Neural cell (in vitro differentiated cells): ENCODE measurements around the gene GADL1.

Experiments used
- POLR2AphosphoS5 ChIP-seq: IDR thresholded peaks from 2 replicates; pipeline ENCODE4 v1.6.1; 2012
- REST ChIP-seq: IDR thresholded peaks from 2 replicates; pipeline ENCODE4 v1.6.1; 2012; ENCODE audit warnings: borderline replicate concordance
- TF ChIP-seq, protein P1 (sequence below): fragments of 450-650 bp; IDR thresholded peaks from 2 replicates; pipeline ENCODE4 v1.5.1; 2014; ENCODE audit warnings: antibody characterized with exemption, mild to moderate bottlenecking, moderate library complexity; ENCODE audit not compliant: poor library complexity, severe bottlenecking

DNA sequence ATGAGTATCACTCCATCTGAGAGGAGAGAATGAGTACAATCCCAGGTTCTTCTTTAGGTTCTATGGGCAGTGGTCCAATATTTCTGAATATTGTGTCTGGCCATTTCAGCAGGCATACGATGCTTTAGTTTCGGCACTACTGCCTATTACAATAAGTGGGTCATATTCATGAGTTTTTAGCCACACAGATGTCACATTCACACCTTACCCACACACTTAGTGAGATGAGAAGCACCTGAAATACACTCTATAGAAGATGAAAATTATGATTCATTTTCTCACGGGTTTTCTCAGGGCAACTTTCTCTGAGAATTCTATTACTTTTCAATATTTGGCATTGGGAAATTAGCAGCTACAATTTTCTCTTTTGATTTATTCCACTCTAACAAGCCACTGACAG lies 155.9 kb downstream of the GADL1 start:
- no peak for TF ChIP-seq REST
- no peak for TF ChIP-seq POLR2AphosphoS5
- TF ChIP-seq, protein P1, sequence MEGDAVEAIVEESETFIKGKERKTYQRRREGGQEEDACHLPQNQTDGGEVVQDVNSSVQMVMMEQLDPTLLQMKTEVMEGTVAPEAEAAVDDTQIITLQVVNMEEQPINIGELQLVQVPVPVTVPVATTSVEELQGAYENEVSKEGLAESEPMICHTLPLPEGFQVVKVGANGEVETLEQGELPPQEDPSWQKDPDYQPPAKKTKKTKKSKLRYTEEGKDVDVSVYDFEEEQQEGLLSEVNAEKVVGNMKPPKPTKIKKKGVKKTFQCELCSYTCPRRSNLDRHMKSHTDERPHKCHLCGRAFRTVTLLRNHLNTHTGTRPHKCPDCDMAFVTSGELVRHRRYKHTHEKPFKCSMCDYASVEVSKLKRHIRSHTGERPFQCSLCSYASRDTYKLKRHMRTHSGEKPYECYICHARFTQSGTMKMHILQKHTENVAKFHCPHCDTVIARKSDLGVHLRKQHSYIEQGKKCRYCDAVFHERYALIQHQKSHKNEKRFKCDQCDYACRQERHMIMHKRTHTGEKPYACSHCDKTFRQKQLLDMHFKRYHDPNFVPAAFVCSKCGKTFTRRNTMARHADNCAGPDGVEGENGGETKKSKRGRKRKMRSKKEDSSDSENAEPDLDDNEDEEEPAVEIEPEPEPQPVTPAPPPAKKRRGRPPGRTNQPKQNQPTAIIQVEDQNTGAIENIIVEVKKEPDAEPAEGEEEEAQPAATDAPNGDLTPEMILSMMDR = no peak
